ENCODE measurements around the gene CPA5.
"Not testable (repeated sequence)": the region's sequence is repeated elsewhere in the genome, so short reads cannot be mapped to it uniquely, and the experiment has no call there.

Gene CPA5

GRCh38 chr7:130358471-130358870 is 13.9 kb downstream of the CPA5 start:
- DNase-seq (ENCODE audit: low read depth in 3 of 3), result no peak

DNA sequence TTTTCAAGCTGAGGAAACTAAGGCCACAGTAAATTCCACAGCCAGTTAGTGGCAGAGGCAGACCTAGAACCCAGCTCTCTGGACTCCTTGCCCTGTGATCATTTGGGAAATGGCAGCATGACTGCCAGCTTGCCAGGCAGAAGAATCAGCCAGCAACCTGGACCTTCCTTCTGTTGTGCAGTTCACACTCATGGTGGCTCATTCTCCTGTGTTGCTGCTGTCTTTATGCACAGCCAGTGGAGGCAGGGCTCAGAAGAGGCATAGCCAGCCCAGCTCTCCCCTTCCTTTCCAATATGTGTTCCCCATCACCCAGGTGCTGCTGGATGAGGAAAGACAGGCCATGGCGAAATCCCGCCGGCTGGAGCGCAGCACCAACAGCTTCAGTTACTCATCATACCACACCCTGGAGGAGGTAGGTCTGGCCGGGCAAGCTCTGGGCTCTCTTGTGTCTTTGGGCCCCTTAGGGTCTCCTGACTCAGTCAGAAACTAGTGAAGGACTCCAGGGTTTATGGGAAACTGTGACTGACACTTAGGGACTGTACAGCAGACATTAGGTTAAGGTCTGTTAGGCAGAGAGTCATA is 14.8 kb downstream of the CPA5 start:
- no peak for DNase-seq (ENCODE audit: low read depth in 3 of 3)

GRCh38 chr7:130360518-130360917 is 15.9 kb downstream of the CPA5 start:
- DNase-seq (ENCODE audit: low read depth in 3 of 3), result no peak

DNA sequence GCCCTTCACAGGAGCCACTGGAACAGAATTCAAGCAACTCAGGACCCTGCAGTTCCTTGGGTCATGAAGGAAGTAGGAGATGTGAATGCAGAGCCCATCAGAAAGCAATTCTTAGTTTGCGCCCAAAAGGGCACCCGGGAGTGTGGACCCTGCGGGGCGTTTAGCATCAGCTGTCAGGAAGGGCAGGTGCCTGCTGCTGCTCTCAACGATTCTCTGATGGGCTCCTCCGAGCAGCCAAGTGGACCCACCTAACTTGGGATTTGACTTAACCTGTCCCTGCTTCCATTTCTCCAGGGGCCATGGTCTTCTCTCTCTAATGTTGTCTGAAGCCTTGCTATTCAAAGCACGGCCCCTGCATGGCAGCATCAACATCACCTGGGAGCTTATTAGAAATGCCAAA is 17.1 kb downstream of the CPA5 start:
- no peak for DNase-seq (ENCODE audit: low read depth in 3 of 3)

GRCh38 chr7:130362251-130362816 is 17.7 kb downstream of the CPA5 start:
- no peak for DNase-seq (ENCODE audit: low read depth in 3 of 3)

- peak; percentile 48 to 75 (median 53) for DNase-seq (ENCODE audit: low read depth in 3 of 3)
Observed at GRCh38 chr7:130363026-130363847, 18.6 kb downstream of the CPA5 start.

DNA sequence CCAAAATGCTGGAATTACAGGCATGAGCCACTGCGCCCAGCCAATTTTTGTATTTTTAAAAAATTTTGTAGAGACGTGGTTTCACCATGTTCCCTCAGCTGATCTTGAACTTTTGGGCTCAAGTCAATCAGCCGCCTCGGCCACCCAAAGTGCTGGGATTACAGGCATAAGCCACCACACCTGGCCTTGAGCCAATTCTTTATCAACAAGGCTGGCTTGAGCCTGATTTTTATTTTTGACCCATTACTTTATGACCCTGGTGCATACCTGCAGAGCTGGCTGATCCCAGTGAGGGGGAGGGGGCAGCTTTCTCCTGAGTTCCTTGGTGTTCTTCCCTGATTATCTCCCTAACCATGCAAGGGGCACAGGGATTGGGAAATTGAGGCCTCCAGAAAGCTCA is 19.8 kb downstream of the CPA5 start:
- DNase-seq (ENCODE audit: low read depth in 3 of 3), result no peak

GRCh38 chr7:130365088-130365487 is 20.5 kb downstream of the CPA5 start:
- DNase-seq (ENCODE audit: low read depth in 3 of 3), result no peak

GRCh38 chr7:130365511-130366441 is 21.2 kb downstream of the CPA5 start:
- peak in 1 of 3 donors; percentile 21 for DNase-seq (ENCODE audit: low read depth in 3 of 3)

GRCh38 chr7:130366564-130366963 is 21.9 kb downstream of the CPA5 start:
- no peak for DNase-seq (ENCODE audit: low read depth in 3 of 3)

- no peak for DNase-seq (ENCODE audit: low read depth in 3 of 3)
Observed at GRCh38 chr7:130367088-130367755, 22.6 kb downstream of the CPA5 start.

DNA sequence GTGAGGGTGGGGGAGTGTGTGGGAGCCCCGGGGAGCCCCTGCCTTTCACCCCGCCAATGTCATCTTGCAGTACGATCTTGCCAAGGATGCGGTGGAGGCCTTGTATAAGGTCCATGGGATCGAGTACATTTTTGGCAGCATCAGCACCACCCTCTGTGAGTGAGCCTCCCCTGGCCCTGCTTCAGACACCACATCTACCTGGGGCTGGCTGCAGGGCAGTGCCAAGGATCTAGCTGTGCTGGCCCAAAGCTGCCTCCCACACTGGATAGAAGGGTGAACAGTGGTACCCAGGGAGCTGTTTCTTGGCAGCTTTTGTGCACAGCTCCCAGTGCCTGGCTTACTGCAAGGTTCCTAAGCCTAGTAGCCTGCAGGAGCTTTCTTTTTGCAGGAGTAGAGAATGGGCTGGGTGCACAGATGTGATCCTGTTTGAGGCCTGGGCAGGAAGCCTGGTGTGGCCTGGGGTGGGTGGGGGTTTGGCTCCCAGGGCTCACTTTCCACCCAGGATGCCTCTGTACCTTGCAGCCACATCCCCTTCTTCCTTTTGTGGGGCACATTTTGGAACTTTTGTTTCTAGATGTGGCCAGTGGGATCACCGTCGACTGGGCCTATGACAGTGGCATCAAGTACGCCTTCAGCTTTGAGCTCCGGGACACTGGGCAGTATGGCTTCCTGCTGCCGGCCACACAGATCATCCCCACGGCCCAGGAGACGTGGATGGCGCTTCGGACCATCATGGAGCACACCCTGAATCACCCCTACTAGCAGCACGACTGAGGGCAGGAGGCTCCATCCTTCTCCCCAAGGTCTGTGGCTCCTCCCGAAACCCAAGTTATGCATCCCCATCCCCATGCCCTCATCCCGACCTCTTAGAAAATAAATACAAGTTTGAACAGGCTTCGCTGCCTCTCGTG is 23.5 kb downstream of the CPA5 start:
- no peak for DNase-seq (ENCODE audit: low read depth in 3 of 3)

GRCh38 chr7:130369110-130369711 is 24.6 kb downstream of the CPA5 start:
- DNase-seq (ENCODE audit: low read depth in 3 of 3), result no peak

- no peak for DNase-seq (ENCODE audit: low read depth in 3 of 3)
Observed at GRCh38 chr7:130369831-130370550, 25.4 kb downstream of the CPA5 start.

DNA sequence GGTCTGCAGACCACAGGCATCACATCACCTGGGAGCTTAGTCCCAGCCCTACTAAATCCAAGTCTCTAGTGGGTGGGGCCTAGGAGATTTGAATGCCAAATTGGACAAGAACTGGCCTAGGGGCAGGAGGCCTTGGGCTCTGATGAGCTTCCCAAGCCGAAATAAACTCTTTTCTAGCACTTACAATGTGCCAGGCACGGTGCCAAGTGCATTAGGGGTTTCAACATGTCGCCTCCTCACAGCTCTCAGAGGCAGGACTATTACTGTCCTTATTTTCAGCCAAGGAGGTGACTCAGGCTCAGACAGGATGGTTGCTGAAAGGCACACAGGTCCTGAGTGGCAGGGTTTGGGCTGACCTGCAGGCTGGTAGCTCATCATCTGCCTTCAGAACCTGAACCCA is 26.4 kb downstream of the CPA5 start:
- DNase-seq (ENCODE audit: low read depth in 3 of 3), result no peak

DNA sequence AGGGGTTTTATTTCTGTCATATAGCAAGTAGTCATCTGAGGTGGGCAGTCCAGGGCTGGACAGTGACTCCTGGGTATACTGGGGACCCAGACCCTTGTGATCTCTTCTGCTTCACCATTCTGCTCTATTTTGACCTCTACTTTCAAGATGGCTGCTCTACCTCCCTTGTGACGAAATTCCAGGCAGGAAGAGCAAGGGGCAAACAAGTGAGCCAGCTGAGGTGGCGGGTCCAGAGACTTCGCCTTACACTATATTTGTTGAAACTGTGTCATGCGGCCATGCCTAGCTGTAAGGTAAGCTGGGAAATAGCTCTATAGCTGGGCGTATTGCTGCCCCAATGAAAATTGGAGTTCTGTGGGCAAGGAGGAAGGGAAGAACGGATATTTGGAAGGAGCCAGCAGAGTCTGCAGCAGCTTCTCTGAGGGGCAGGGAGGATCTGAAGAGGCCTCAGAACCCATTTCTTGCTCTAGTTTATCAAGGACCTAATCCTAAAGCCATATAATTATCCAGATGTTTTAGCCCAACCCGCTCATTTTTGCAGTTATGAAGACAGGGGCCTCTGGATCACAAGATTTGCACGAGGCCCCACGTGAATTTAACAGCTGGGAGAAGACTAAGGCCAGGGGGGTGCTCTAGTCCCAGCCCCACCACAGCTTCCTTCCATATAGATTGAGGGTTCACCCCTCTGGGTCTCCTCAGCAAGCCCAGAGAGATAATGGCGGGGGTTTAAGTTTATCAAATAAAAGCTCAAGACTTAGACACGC is 28.0 kb downstream of the CPA5 start:
- DNase-seq (ENCODE audit: low read depth in 3 of 3), result no peak

- DNase-seq (ENCODE audit: low read depth in 3 of 3), result no peak
Observed at GRCh38 chr7:130374507-130374906, 29.9 kb downstream of the CPA5 start.

DNA sequence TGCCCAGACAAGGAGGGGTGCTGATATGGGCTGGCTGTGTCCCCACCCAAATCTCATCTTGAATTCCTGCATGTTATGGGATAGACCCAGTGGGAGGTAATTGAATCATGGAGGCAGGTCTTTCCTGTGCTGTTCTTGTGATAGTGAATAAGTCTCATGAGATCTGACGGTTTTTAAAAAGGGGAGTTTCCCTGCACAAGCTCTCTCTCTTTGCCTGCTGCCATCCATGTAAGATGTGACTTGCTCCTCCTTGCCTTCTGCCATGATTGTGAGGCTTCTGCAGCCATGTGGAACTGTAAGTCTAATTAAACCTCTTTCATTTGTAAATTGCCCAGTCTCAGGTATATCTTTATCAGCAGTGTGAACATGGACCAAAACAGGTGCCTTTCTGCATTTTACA is 31.8 kb downstream of the CPA5 start:
- not testable (repeated sequence) for DNase-seq (ENCODE audit: low read depth in 3 of 3)

GRCh38 chr7:130377178-130377577 is 32.6 kb downstream of the CPA5 start:
- no peak for DNase-seq (ENCODE audit: low read depth in 3 of 3)
